KOPT-K1 (cell line): ENCODE measurements around the gene USP10.

ENCODE experiments used
- H3K27ac ChIP-seq: fragments of 200-600 bp; sonication (generic); 2 replicates; pipeline ENCODE4 v1.5.1; 2016; ENCODE audit warnings: antibody characterized with exemption, mild to moderate bottlenecking, low read depth, low read length; ENCODE audit not compliant: poor library complexity, severe bottlenecking
- H3K36me3 ChIP-seq: fragments of 200-600 bp; sonication (generic); 2 replicates; pipeline ENCODE4 v1.5.1; 2017; ENCODE audit warnings: antibody characterized with exemption, mild to moderate bottlenecking, low read length, moderate library complexity; ENCODE audit not compliant: insufficient read depth
- H3K9me3 ChIP-seq: fragments of 200-600 bp; sonication (generic); 2 replicates; pipeline ENCODE4 v1.5.1; 2017; ENCODE audit warnings: antibody characterized with exemption, low read length, mild to moderate bottlenecking; ENCODE audit not compliant: insufficient read depth, poor library complexity, severe bottlenecking

The USP10 gene

GRCh38 chr16:84699712-84700445 lies at the start of gene USP10:
USP10 (plus strand) TSS chr16:84700000; CDS start chr16:84700091, 91 bp downstream.
- Histone ChIP-seq H3K27ac (peak within 1 kb of the TSS; percentile 83), H3K9me3 (no peaks in the 10 kb centered on the region), H3K36me3 (peaks cover 4% of the 10 kb centered on the region; the same call in 1 of the 2 replicates)

- Histone ChIP-seq H3K9me3 (peaks cover 3% of the 10 kb centered on the region), H3K36me3 (no peaks in the 10 kb centered on the region), H3K27ac (no peak overlapping the region)
These were observed 49.5 kb upstream of the USP10 start for GRCh38 chr16:84650062-84650991.

GRCh38 chr16:84652566-84652965 lies 47.2 kb upstream of the USP10 start:
- peaks cover 9% of the 10 kb centered on the region; the same call in 1 of the 2 replicates for H3K36me3 ChIP-seq

GRCh38 chr16:84654238-84654637 lies 45.6 kb upstream of the USP10 start:
- Histone ChIP-seq H3K9me3 (peaks cover 3% of the 10 kb centered on the region), H3K27ac (no peak overlapping the region), H3K36me3 (peaks cover 19% of the 10 kb centered on the region; the same call in 1 of the 2 replicates)

More at GRCh38 chr16:84652566-84652965, 47.2 kb upstream of the USP10 start:
- Histone ChIP-seq H3K9me3 (peaks cover 3% of the 10 kb centered on the region), H3K27ac (no peak overlapping the region)

GRCh38 chr16:84654998-84655397 lies 44.8 kb upstream of the USP10 start:
- peaks cover under 1% of the 10 kb centered on the region for H3K9me3 ChIP-seq
- peaks cover 26% of the 10 kb centered on the region; the same call in 1 of the 2 replicates for H3K36me3 ChIP-seq
- H3K27ac ChIP-seq: no peak overlapping the region

- Histone ChIP-seq H3K36me3 (peaks cover 28% of the 10 kb centered on the region; the same call in 1 of the 2 replicates), H3K9me3 (no peaks in the 10 kb centered on the region), H3K27ac (no peak overlapping the region)
These were observed 43.2 kb upstream of the USP10 start for GRCh38 chr16:84656649-84657048.

- H3K9me3 ChIP-seq: no peaks in the 10 kb centered on the region
- H3K36me3 ChIP-seq: peaks cover 35% of the 10 kb centered on the region; the same call in 1 of the 2 replicates
- no peak overlapping the region for H3K27ac ChIP-seq
These were observed 42.5 kb upstream of the USP10 start for GRCh38 chr16:84657229-84657837.

GRCh38 chr16:84658690-84659089 lies 41.1 kb upstream of the USP10 start:
- peaks cover 37% of the 10 kb centered on the region; the same call in 1 of the 2 replicates for H3K36me3 ChIP-seq
- H3K27ac ChIP-seq: no peak overlapping the region
- H3K9me3 ChIP-seq: no peaks in the 10 kb centered on the region

- Histone ChIP-seq H3K27ac (no peak overlapping the region), H3K36me3 (peaks cover 37% of the 10 kb centered on the region; the same call in 1 of the 2 replicates), H3K9me3 (no peaks in the 10 kb centered on the region)
These were observed 40.0 kb upstream of the USP10 start for GRCh38 chr16:84659656-84660300.

GRCh38 chr16:84660973-84661372 lies 38.8 kb upstream of the USP10 start:
- Histone ChIP-seq H3K27ac (no peak overlapping the region), H3K36me3 (peaks cover 37% of the 10 kb centered on the region; the same call in 1 of the 2 replicates)

GRCh38 chr16:84661418-84662060 lies 38.3 kb upstream of the USP10 start:
- Histone ChIP-seq H3K27ac (no peak overlapping the region), H3K9me3 (no peaks in the 10 kb centered on the region), H3K36me3 (peaks cover 37% of the 10 kb centered on the region; the same call in 1 of the 2 replicates)

More at GRCh38 chr16:84660973-84661372, 38.8 kb upstream of the USP10 start:
- H3K9me3 ChIP-seq: no peaks in the 10 kb centered on the region

GRCh38 chr16:84662471-84662870 lies 37.3 kb upstream of the USP10 start:
- Histone ChIP-seq H3K36me3 (peaks cover 29% of the 10 kb centered on the region; the same call in 1 of the 2 replicates), H3K27ac (no peak overlapping the region), H3K9me3 (no peaks in the 10 kb centered on the region)

- H3K36me3 ChIP-seq: peaks cover 20% of the 10 kb centered on the region; the same call in 1 of the 2 replicates
- no peaks in the 10 kb centered on the region for H3K9me3 ChIP-seq
- no peak overlapping the region for H3K27ac ChIP-seq
These were observed 36.2 kb upstream of the USP10 start for GRCh38 chr16:84663433-84664101.
